GM18517 (cell line): ENCODE measurements around the gene RBM38.
"Not testable (repeated sequence)": the region's sequence is repeated elsewhere in the genome, so short reads cannot be mapped to it uniquely, and the experiment has no call there.

ENCODE experiments used
- ATAC-seq: cut with Tn5 transposase; IDR thresholded peaks from one replicate; pipeline ENCODE4 v1.9.1; 2021; ENCODE audit warnings: mild to moderate bottlenecking, moderate library complexity; ENCODE audit not compliant: unreplicated experiment

The RBM38 gene

DNA sequence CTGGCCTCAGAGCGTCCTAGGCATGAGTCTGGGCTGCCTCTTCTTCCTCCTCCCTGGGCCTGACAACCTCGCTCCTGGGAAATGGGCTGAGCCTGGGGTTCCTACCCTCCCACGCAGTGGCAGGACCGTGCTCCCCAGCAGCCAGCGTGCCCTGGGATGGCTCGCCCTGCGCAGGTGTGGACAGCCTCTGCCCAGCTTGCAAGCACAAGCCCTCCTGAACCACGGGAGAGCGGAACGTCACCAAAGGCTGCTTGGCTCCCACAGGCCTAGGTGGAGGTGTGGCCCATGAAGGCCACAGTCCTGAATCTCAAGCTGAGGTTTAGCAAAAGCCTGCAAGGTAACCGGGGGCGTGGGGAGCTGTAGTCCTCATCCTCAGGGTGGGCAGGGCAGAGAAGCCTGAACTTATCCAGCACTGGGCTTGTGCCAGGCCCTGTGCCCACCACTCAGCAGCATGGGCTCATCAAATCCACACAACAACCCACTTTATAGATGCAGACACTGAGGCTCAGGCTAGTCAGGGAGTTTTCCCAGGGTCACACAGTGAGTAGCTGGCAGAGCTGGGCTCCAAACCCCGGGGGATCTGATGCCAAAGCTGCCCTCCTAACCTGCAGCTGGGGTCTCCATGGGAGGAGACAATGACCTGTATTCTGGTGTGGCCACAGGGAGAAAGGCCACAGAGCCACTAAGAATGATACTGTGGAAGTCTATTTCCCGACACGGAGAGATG, 25.3 kb downstream of the RBM38 start:
- ATAC-seq, result no peak

DNA sequence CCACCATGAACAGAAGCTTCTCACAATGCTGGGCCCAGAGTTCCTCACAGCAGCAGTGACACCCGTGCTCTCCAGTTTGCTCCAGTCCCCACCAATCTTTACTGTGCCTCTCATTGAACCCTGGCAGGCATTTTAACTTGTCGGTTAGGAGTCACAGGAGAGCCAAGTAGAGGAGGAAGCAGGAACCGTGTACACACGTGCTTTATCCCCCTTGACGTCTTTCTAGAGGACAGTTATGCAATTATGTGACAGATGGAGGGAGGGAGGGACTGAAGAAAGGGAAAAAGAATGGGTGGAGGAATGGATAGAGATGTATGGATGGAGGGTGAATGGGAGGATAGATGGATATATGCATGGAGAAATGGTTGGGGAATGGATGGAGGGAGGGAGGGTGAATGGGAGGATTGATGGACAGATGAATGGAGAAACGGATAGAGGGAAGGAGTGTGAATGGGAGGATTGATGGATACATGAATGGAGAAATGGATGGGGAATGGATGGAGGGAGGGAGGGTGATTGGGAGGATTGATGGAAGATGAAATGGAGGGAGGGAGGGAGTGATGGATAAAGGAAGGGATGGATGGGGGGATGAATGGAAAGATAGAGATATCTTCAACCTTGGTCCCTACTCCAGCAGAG, 26.0 kb downstream of the RBM38 start:
- ATAC-seq, result no peak

DNA sequence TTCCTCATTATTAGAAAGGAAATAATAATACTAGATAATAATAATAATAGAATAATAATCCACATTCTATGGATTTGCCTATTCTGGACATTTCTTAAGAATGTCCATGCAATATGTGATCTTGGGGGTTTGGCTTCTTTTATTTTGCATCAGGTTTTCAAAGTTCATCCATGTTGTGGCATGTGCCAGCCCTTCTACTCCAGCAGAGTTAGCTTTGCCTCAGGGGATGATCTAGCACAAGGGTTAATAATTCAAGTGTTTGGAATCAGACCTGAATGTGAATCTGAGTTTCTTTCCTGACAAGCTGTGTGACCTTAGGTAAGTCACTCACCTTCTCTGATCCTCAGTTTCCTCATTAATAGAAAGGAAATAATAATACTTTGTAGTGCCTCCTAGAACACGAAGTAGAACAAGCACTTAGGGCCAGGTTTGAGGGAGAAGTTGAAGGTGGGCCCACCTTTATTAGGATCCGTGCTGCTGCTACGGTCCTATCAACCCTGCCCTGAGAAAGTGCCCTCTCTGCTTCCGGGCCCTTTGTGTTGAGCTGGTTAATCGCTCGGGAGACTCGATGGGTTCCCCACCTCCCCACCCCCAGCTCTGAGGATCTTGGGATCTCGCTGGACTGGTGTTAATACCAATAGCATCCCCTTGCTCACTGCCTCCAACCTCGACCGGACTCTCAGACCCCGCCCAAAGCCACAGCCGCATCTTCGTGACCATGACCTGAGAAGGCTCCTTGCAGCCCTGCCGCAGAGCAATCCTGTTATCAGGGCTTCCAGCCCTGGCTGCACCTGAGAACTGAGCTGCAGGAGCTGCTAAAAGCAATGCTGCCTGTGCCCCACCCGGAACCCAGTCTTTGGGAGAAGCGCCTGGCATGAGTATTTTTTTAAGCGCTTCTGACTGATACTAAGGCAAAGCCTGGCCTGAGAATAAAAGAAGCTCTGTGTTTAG, 26.9 kb downstream of the RBM38 start:
- ATAC-seq, result no peak

DNA sequence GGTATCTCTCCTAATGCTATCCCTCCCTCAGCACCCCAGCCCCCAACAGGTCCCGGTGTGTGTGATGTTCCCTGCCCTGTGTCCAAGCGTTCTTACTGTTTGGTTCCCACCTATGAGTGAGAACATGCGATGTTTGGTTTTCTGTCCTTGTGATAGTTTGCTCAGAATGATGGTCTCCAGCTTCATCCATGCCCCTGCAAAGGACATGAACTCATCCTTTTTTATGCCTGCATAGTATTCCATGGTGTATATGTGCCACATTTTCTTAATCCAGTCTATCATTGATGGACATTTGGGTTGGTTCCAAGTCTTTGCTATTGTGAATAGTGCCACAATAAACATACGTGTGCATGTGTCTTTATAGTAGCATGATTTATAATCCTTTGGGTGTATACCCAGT, 28.3 kb downstream of the RBM38 start:
- ATAC-seq, result not testable (repeated sequence)

DNA sequence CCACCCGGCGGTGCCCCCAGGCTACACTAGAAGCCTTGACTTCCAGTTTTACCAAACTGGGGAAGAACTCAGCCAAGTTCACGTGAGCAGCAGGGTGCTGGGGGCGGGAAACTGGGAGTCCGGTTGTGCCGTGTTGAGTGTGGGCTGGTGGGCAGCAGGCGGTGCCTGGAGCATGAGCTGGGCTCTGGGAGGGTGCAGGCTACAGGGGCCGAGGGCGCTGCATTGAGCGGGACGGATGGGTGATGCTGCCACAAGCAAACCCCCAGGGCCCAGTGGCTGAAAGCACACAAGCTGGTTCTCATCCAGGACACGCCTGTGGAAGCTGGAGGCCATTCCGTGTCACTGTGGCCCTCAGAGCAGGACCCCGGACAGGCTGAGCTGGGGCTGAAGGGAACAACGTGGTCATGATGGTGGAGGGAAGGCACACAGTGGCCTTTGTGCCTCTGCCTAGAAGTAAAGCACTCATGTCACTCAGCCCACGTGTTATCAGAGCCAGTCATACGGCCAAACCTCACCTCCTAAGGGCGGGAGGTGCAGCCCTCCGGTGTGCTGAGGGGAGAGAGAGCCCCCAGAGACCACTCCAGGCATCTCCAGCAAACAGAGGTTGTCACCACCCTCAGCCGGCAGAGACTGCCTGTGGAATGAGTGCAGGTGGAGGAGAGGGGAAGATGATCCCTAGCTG, 29.5 kb downstream of the RBM38 start:
- no peak for ATAC-seq

DNA sequence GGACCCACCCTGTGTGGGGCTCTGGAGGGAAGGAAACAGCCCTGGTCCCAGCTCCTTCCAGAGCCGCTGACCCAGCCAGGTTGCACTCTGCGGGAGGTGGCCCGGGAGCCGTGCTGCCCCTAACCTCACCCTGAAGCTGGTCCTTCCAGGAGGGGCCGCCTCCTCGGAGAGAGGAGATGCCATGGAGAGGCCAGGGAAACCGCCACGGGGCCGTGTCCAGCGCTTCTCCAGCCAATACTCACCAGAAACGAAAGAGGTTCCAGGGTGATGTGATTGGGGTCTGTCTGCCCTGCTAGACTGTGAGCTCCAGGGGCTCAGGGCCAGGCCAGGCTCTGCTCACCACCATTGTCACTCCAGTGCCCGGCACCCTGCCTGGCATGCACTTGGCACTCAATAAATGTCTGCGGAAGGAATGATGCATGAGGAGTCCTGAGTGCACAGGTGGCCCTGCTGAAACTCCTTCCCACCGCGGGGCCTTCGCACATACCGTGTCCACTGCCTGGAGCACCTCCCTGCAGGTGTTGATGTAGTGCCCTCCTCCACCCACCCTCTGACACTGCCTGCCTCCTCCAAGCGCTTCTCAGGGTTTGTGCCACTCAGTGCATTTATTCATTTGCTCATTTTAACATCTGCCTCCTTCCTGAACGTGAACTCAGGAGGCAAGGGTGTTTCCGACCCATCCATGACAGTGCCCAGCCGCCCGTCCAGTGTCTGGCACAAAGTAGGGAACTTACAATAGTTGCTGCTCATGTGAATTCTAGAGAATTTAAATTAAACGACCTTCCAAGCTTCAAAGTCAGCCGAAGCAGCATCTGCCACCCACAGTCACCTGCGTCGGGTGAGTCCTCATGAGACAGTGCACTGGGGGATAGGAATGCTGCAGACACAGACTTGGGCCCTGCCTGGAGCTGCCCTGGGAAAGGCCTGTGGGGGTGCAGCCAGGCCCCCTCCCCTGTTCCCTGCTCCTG, 30.3 kb downstream of the RBM38 start:
- no peak for ATAC-seq

DNA sequence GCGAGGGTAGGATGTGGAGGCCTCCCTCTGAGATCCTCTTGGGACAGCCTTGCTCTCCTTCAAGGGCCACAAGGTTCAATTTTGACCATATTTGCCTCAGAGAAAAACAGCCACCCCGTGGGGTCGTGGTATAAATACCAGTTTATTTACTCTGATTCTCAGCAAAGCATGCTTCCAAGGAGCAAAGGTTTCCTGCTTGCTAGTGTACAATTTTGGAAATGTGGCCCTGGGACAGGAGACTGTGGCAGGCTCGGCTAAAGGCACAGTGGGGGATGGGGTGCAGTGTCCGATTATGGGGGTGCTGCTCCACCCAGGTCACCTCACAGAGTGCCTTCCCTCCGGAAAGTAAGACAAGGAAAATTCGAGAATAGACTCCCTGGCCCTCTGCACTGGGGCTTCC, 31.1 kb downstream of the RBM38 start:
- no peak for ATAC-seq

DNA sequence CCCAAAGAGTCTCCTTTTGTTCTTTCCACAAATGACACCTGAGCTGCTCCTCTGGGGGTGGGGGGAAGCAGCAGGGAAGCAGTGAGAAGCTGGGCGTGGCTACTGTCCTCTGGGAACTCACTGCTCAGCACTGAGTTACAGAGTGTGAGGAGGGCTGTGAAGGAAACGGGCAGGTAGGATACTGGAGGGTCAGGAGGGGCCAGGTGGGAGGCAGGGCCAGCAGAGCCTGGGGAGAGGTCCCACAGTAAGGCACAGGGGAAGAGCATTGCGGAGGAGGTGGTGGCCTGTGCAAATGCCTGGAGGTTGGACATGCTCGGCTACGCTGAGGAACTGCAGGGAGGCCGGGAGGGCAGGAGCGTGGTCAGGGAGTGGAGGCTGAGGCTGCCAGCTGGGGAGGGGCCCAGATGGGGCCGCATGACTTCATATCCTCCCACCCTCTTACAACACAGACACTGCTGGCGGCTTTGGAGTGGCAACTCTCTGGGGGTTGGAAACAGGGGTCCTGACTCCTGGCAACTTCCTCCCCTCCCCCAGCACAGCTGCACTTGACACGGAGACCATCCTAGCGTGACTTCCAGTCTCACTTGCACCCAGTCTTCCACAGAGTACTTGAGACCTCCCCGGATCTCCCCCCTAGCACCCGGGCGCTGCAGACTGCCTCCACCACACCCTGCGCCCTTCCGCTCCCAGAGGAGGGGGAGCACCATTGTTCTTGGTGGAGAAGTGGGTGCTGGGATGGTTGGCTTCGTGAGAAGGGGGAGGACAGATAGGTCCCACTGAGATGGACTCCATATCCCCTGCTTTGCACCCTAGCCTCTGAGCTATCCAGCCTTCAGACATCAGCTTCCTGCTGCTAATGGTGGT, 34.2 kb downstream of the RBM38 start:
- no peak for ATAC-seq

DNA sequence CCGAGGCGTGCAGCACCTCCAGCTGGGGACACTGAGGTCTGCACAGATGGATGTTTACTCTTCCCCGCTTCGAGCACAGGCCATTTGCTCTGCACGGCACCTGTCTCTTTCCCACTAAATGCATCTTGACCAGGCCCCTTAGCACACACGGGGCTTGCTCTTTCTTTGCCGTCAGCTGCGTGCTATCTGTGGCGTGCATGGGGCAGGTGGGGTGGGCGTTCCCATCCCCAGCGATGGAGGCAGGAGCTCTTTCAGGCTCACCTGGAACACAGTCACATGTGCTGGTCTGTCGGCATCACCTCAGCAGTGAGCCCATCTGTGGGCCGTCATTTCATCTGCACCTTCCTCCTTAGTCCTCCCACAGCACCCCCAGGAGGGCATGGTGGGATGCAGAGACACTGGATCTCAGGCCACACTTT, 35.1 kb downstream of the RBM38 start:
- no peak for ATAC-seq

DNA sequence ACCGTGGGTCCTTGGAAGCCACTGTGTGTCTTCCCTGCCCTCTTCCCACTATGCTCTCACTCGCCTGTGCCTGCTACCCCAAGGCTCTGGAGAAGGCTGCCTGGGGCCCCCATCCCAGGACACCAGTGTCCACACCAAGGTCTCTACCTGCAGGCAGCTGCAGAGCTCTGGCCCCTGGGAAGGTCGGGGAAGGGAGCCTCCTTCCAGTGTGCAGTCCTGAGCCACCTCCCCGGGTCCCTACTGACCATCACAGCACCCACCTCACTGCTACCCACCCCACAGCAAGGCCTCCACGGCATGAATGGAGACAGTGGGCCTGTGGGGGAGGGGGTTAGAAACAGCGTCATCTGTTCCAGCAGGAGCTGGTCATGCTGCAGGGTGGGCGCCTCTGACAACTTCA, 35.6 kb downstream of the RBM38 start:
- no peak for ATAC-seq

DNA sequence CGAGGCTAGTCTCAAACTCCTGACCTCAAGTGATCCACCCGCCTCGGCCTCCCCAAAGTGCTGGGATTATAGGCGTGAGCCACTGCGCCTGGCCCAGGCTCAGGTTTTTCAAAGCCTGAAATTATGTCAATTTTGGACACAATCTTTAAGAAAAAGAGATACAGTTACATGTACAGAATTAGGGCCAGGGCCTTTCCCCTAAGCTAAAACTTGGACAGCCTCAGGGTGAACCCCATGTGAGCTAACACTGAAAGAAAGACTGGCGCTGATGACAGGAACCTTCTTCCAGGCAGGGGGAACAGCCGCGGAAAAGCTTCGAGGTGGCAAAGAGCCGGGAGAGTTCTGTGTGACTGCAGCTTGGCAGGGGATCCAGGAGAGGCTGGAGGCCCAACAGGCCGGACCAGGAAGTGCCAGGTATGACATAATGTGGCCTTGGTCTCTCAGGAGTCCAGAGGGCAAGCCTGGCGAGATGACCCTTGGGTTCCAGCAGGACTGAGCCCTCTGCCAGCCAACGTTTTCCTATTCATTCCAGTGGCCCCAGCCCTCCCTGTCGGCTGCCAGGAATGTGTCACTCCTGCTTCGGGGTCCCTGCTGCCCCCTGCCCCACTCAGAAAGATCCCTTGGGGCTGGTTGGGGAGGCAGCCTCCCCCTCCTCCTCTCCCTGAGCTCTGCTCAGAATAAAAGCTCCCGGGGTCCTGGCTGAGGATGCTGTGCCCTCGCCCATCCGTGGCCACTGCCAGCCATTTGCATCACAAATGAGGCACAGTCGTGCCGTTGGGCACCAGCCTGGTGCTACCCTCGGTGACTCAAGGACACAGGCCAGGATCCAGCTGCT, 37.3 kb downstream of the RBM38 start:
- no peak for ATAC-seq

DNA sequence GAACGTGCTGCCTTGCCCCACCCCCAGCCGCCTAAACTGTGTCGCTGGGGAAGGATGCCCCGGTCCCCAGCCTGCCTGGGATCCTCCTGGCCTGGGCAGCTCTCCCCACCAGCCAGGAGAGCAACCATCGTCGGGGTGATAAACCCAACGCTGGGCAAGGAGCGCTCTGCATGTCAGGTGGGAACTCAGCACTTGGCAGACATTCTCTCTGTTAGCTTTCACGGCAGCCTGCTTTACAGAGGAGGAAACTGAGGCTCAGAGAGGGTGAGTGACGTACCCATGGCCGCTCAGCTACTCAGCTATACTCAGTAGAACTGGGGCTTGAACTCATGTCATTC, 37.9 kb downstream of the RBM38 start:
- no peak for ATAC-seq

DNA sequence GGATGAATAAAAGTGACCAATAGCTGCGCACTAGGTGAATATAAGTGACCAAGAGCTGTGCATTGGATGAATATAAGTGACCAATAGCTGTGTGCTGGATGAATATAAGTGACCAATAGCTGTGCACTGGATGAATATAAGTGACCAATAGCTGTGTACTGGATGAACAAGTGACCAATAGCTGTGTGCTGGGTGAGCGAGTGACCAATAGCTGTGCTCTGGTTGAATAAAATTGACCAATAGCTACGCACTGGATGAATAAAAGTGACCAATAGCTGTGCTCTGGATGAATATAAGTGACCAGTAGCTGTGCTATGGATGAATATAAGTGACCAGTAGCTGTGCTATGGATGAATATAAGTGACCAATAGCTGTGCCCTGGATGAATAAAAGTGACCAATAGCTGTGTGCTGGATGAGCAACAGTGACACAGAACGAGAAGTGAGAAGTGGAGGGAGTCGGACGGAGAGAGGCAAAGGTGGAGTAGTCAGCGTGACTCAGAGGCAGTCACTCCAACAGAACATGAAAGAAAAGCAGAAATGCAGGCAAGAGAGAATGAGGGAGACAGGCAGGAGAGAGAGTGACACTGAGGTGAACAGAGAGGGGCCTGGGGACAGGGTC, 38.5 kb downstream of the RBM38 start:
- ATAC-seq, result no peak

DNA sequence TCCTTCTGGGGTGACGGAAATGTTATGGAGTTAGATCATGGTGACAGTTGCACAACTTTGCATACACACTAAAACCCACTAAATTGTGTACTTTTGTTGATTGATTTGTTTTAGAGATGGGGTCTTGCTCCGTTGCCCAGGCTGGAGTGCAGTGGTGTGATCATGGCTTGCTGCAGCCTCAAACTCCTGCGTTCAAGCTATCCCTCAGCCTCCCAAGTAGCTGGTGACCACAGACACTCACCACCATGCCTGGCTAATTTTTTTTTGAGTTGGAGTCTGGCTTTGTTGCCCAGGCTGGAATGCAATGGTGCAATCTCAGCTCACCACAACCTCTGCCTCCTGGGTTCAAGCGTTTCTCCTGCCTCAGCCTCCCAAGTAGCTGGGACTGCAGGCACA, 39.0 kb downstream of the RBM38 start:
- not testable (repeated sequence) for ATAC-seq

DNA sequence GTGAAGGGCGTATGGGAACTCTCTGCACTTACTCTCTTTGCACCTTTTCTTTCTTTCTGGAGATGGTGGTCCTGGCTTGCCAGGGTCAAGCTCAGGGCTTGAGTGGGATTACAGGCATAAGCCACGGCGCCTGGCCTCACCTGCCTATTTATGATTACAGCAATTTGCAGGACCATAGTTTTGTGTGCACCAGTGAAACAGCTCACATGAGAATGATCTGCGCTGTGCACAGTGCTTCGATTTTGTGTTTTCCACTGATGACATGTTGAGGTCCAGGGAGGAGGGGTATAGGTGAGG, 40.3 kb downstream of the RBM38 start:
- ATAC-seq, result no peak

DNA sequence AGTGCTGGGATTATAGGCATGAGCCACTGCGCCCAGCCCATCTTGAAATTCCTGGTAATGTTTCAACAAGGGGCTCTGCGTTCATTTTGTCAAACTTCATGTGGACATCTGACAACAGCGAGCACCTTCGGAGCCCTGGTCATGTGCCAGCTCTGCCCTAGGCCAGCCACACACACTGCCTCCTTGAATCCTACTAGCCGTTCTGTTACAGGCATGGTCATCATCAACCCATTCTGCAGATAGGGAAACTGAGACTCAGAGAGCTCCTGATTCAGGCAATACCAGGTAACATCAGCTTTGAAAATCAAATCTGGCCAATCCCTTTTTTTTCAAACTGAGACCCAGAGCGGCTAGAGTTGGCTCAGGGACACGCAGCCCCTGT, 41.3 kb downstream of the RBM38 start:
- ATAC-seq, result no peak

DNA sequence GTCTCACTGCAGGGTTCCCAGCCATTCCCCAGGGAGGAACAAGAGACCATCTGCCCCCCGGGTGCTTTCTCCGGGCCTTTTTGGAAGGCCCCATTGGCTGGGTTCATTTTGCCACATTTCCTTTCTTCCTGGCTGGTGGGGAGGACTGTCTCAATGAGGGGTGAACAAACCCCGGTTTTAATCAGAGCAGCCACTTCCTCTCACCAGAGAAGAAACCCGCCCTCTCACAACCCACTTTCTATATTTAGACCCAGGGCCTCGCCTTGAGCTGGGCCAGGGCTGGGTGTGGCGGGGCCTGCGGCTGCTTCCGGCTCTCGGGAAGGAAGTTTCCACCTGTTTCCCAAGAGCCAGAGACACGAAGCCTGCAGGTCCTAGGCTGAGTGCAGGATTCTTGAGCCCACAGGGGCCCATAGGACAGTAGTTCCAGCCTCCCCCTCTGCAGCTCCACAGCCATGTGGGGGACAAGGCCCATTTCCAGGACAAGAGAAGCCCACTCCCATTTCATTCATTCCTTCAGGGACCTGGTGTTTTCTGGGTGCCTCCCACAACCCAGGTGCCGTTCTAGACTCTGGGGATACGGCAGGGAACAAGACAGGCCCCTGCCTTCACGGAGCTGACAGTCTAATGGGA, 41.8 kb downstream of the RBM38 start:
- ATAC-seq, result peak; percentile 90
